Heart left ventricle (tissue), 16 donors: ENCODE results near the gene ICA1. TPM values are rescaled to one million over a fixed set of nuclear protein-coding genes. Genes with fewer than 3 reads are reported as not detected.

ENCODE experiments used
- ATAC-seq, 4 donors: fragments of 200-7000 bp; cut with Tn5 transposase; one replicate each; pipeline ENCODE4 v1.9.1; 2020 to 2022; ENCODE audit warnings: moderate library complexity in 4 of 4, mild to moderate bottlenecking in 3 of 4, moderate number of reproducible peaks in 1 of 4
- DNase-seq, 5 donors: peaks; one replicate each; pipeline ENCODE4 v3.0.0-alpha.2; 2020
- H3K27ac ChIP-seq, 12 donors: fragments of 200-600 bp; sonication (generic) in 4 of 12; one replicate each; pipeline versions ENCODE4 v1.5.0 to v1.8.0; 2016 to 2022; ENCODE audit warnings: mild to moderate bottlenecking in 2 of 12
- H3K27me3 ChIP-seq, 9 donors: fragments of 200-600 bp; sonication (generic) in 2 of 9; one replicate each; pipeline versions ENCODE4 v1.5.1 to v1.8.0; 2016 to 2022; ENCODE audit warnings: mild to moderate bottlenecking in 3 of 9
- H3K36me3 ChIP-seq, 9 donors: fragments of 200-600 bp; sonication (generic) in 2 of 9; one replicate each; pipeline versions ENCODE4 v1.5.0 to v1.8.0; 2018 to 2022; ENCODE audit warnings: mild to moderate bottlenecking in 2 of 9
- H3K4me1 ChIP-seq, 12 donors: fragments of 200-600 bp; sonication (generic) in 4 of 12; one replicate each; pipeline versions ENCODE4 v1.5.0 to v1.8.0; 2016 to 2022; ENCODE audit warnings: mild to moderate bottlenecking in 3 of 12
- H3K4me3 ChIP-seq, 12 donors: fragments of 200-600 bp; sonication (generic) in 4 of 12; one replicate each; pipeline versions ENCODE4 v1.5.0 to v1.8.0; 2017 to 2022; ENCODE audit warnings: mild to moderate bottlenecking in 9 of 12, moderate library complexity in 4 of 12
- H3K9me3 ChIP-seq, 12 donors: fragments of 200-600 bp; sonication (generic) in 4 of 12; one replicate each; pipeline versions ENCODE4 v1.5.0 to v1.8.0; 2016 to 2022; ENCODE audit warnings: mild to moderate bottlenecking in 1 of 12
- CTCF ChIP-seq, 12 donors: fragments of 200-600 bp; sonication (generic) in 4 of 12; IDR thresholded peaks; one replicate each; pipeline versions ENCODE4 v1.5.0 to v1.8.0; 2018 to 2022; ENCODE audit warnings: antibody characterized with exemption in 12 of 12, mild to moderate bottlenecking in 5 of 12
- POLR2A ChIP-seq, 2 donors: fragments of 450-650 bp; IDR thresholded peaks; one replicate each; pipeline ENCODE4 v1.6.1; 2017; ENCODE audit warnings: antibody characterized with exemption in 2 of 2, mild to moderate bottlenecking in 2 of 2, moderate library complexity in 2 of 2
- WGBS, 4 donors: extraction: QIAGEN DNeasy Blood & Tissue Kit in 2 of 4; methylation state at CpG; one replicate each; pipeline versions ENCODE4 v1.1.5 to v1.1.7; 2013 to 2018; 5-methylcytosine and 5-hydroxymethylcytosine counted together
- intact Hi-C, 10 donors: fragments of 100-400 bp; cut with DNase I; formaldehyde crosslinking; loops; one replicate each; pipeline versions ENCODE4 v1.11.1 to v1.14.2; 2022
- polyA plus RNA-seq, 2 donors: library from polyadenylated mRNA; stranded (reverse); fragments of 200-250 nt; gene quantifications; one replicate each; pipeline ENCODE4 v1.2.3, GENCODE V29; 2013
- total RNA-seq, 9 donors: library from RNA; depleted of rRNA in 2 of 9; stranded (reverse); fragments of >200 nt in 2 of 9; fragmentation: NEBNext Ultra II Directional in 3 of 9; extraction: Animal tissue kit (Norgen Biotek cat#: 25700) in 3 of 9; gene quantifications; one replicate each; pipeline versions ENCODE4 v1.1.0 to v1.2.4, GENCODE V29; 2016 to 2023
- donor health status: ischemic (EF 13 %, LVEDD 7.1; RV severe dilation, severe dysfunction).
- donor health status: healthy with polysubstance abuse.
- donor health status: DM: no; HTN: yes; CAD: no.
- donor health status: DM: no; HTN: no; CAD: no.
- donor health status: ischemic (EF 25% LVEDD 6.9; RV normal size, moderate dysfunction).
- donor health status: ischemic (EF 25% LVEDD 5.7; RV mildly dilated, moderate dysfunction).
- donor health status: healthy.
- donor health status: DM: yes; HTN: yes; CAD: no.
- donor health status: ischemic (EF 35%, LVEDD 5.7; RV mildly dilated, moderate dysfunction).
- donor health status: nonischemic (EF 11% LVEDD 7.7; RV severe dilation, severe dysfunction).
- donor health status: DM: yes; HTN: yes; CAD: no.
- donor health status: PGD.
- donor health status: ischemic (EF 29% LVEDD 5.4; RV normal size, mild dysfunction).
- donor health status: nonischemic (EF 23%, LVEDD 6.1; RV moderate dilation, normal function).

Gene ICA1
- total and polyA plus RNA-seq, 11 donors, result 23.8 to 74.4 (median 54.4) TPM

GRCh38 chr7:8136051-8136730 lies 125.8 kb downstream of the ICA1 start:
- DNase-seq, result no peak
- H3K27ac ChIP-seq, result no peak overlapping the region
- no peak for TF ChIP-seq CTCF (IDR thresholded peaks at IDR 0.05)
- TF ChIP-seq POLR2A (IDR thresholded peaks at IDR 0.05), result no peak
- 93 to 95% (median 94%) methylated on average over 12 of the region's 12 CpGs for WGBS, 4 donors
- intact Hi-C loops, result no loop called here
- H3K4me3 ChIP-seq, result no peak overlapping the region
- H3K36me3 ChIP-seq, result peaks cover 0 to 40% (median 4%) of the 10 kb centered on the region in 9 donors
- no peaks in the 10 kb centered on the region for H3K9me3 ChIP-seq
- peaks cover 0 to 3% (median 0%) of the 10 kb centered on the region in 12 donors for H3K4me1 ChIP-seq
- no peaks in the 10 kb centered on the region for H3K27me3 ChIP-seq
- no peak for ATAC-seq

GRCh38 chr7:8135417-8135816 lies 126.5 kb downstream of the ICA1 start:
- Histone ChIP-seq H3K27ac (no peak overlapping the region), H3K27me3 (no peaks in the 10 kb centered on the region), H3K4me3 (no peak overlapping the region), H3K4me1 (peaks cover 0 to 3% (median 0%) of the 10 kb centered on the region in 12 donors), H3K9me3 (no peaks in the 10 kb centered on the region), H3K36me3 (peaks cover 0 to 40% (median under 1%) of the 10 kb centered on the region in 9 donors)
- DNase-seq, result no peak
- TF ChIP-seq POLR2A (IDR thresholded peaks at IDR 0.05), result no peak
- TF ChIP-seq CTCF (IDR thresholded peaks at IDR 0.05), result no peak
- no peak for ATAC-seq
- intact Hi-C loops, result no loop called here
- WGBS, 4 donors, result 97% methylated on average over 3 of the region's 3 CpGs

- no peak for TF ChIP-seq POLR2A (IDR thresholded peaks at IDR 0.05)
- no peak for TF ChIP-seq CTCF (IDR thresholded peaks at IDR 0.05)
- H3K9me3 ChIP-seq, result no peaks in the 10 kb centered on the region
- H3K27me3 ChIP-seq, result no peaks in the 10 kb centered on the region
- intact Hi-C loops, result no loop called here
- H3K27ac ChIP-seq, result peak overlapping the region in 1 of 12 donors; percentile 39
- H3K4me1 ChIP-seq, result peaks cover 0 to 3% (median 0%) of the 10 kb centered on the region in 12 donors
- peaks cover 0 to 38% (median 0%) of the 10 kb centered on the region in 9 donors for H3K36me3 ChIP-seq
- WGBS, 4 donors, result 73 to 86% (median 81%) methylated on average over 10 of the region's 10 CpGs
- ATAC-seq (no peak), DNase-seq (no peak)
- H3K4me3 ChIP-seq, result no peak overlapping the region
Observed at GRCh38 chr7:8134089-8134733, 127.8 kb downstream of the ICA1 start.

GRCh38 chr7:8133188-8133848 lies 128.6 kb downstream of the ICA1 start:
- Histone ChIP-seq H3K27ac (peak overlapping the region in 1 of 12 donors; percentile 74), H3K9me3 (no peaks in the 10 kb centered on the region), H3K27me3 (no peaks in the 10 kb centered on the region), H3K36me3 (peaks cover 0 to 31% (median 0%) of the 10 kb centered on the region in 9 donors), H3K4me1 (peaks cover 0 to 3% (median 0%) of the 10 kb centered on the region in 12 donors), H3K4me3 (no peak overlapping the region)
- intact Hi-C loops, result no loop called here
- WGBS, 4 donors, result 92 to 95% (median 94%) methylated on average over 2 of the region's 2 CpGs
- no peak for ATAC-seq
- no peak for TF ChIP-seq POLR2A (IDR thresholded peaks at IDR 0.05)
- TF ChIP-seq CTCF (IDR thresholded peaks at IDR 0.05), result no peak
- DNase-seq, result no peak
